H9 (cell line): ENCODE measurements around the gene S100A16. TPM values are rescaled to one million over a fixed set of nuclear protein-coding genes. Genes with fewer than 3 reads are reported as not detected.

ENCODE experiments used
- DNase-seq: peaks from one replicate; pipeline ENCODE4 v3.0.0-alpha.2; 2017
- H2AFZ ChIP-seq: one replicate; pipeline ENCODE4 v1.6.1; 2013; ENCODE audit warnings: mild to moderate bottlenecking, low read length, control low read depth, moderate library complexity
- H2AK5ac ChIP-seq: 2 replicates; pipeline ENCODE4 v1.6.1; 2013; ENCODE audit warnings: low read length, control low read depth, mixed read lengths; ENCODE audit not compliant: insufficient read length
- H2BK120ac ChIP-seq: one replicate; pipeline ENCODE4 v1.6.1; 2013; ENCODE audit warnings: low read depth, mild to moderate bottlenecking, low read length, control low read depth, inconsistent platforms; ENCODE audit not compliant: poor library complexity, severe bottlenecking
- H2BK12ac ChIP-seq: 2 replicates; pipeline ENCODE4 v1.6.1; 2013; ENCODE audit warnings: low read length, control low read depth, mixed read lengths, low read depth; ENCODE audit not compliant: insufficient read length
- H2BK15ac ChIP-seq: 2 replicates; pipeline ENCODE4 v1.6.1; 2013; ENCODE audit warnings: low read depth, low read length, control low read depth
- H2BK20ac ChIP-seq: one replicate; pipeline ENCODE4 v1.6.1; 2013; ENCODE audit warnings: low read depth, mild to moderate bottlenecking, low read length, control low read depth, inconsistent platforms; ENCODE audit not compliant: poor library complexity, severe bottlenecking
- H2BK5ac ChIP-seq: 2 replicates; pipeline ENCODE4 v1.6.1; 2013; ENCODE audit warnings: low read length, control low read depth, mixed read lengths; ENCODE audit not compliant: insufficient read length
- H3K14ac ChIP-seq: 2 replicates; pipeline ENCODE4 v1.6.1; 2013; ENCODE audit warnings: low read length, control low read depth; ENCODE audit not compliant: insufficient read depth
- H3K18ac ChIP-seq: 2 replicates; pipeline ENCODE4 v1.6.1; 2013; ENCODE audit warnings: low read depth, mild to moderate bottlenecking, mixed read lengths, low read length, control low read depth; ENCODE audit not compliant: insufficient read length
- H3K23ac ChIP-seq: 2 replicates; pipeline ENCODE4 v1.6.1; 2013; ENCODE audit warnings: low read length, control low read depth, mixed read lengths, low read depth; ENCODE audit not compliant: insufficient read length
- H3K23me2 ChIP-seq: 2 replicates; pipeline ENCODE4 v1.6.1; 2013; ENCODE audit warnings: low read depth, mild to moderate bottlenecking, mixed read lengths, low read length, control low read depth; ENCODE audit not compliant: insufficient read length, poor library complexity, severe bottlenecking
- H3K27ac ChIP-seq: 2 replicates; pipeline ENCODE4 v1.5.1; 2013; ENCODE audit warnings: low read length, control low read depth, mixed read lengths, low read depth; ENCODE audit not compliant: insufficient read length
- H3K27me3 ChIP-seq: 2 replicates; pipeline ENCODE4 v1.6.1; 2013; ENCODE audit warnings: low read length, control low read depth, inconsistent platforms; ENCODE audit not compliant: insufficient read depth
- H3K4ac ChIP-seq: 2 replicates; pipeline ENCODE4 v1.6.1; 2013; ENCODE audit warnings: low read depth, mild to moderate bottlenecking, control low read depth, inconsistent platforms, low read length, moderate library complexity
- H3K4me1 ChIP-seq: 2 replicates; pipeline ENCODE4 v1.6.1; 2013; ENCODE audit warnings: low read length, control low read depth, inconsistent platforms; ENCODE audit not compliant: insufficient read depth
- H3K4me2 ChIP-seq: 2 replicates; pipeline ENCODE4 v1.6.1; 2013; ENCODE audit warnings: low read length, control low read depth, mixed read lengths; ENCODE audit not compliant: insufficient read length, insufficient read depth
- H3K56ac ChIP-seq: 2 replicates; pipeline ENCODE4 v1.6.1; 2013; ENCODE audit warnings: low read depth, mild to moderate bottlenecking, mixed read lengths, low read length, control low read depth; ENCODE audit not compliant: insufficient read length
- H3K79me1 ChIP-seq: 2 replicates; pipeline ENCODE4 v1.6.1; 2013; ENCODE audit warnings: low read depth, mild to moderate bottlenecking, moderate library complexity, low read length, control low read depth, inconsistent platforms; ENCODE audit not compliant: insufficient read depth, poor library complexity, severe bottlenecking
- H3K79me2 ChIP-seq: 2 replicates; pipeline ENCODE4 v1.6.1; 2013; ENCODE audit warnings: low read length, control low read depth, inconsistent platforms; ENCODE audit not compliant: insufficient read depth
- H3K9ac ChIP-seq: 2 replicates; pipeline ENCODE4 v1.6.1; 2013; ENCODE audit warnings: low read length, control low read depth, mixed read lengths; ENCODE audit not compliant: insufficient read length; ENCODE audit errors: extremely low read depth
- H3K9me3 ChIP-seq: one replicate; pipeline ENCODE4 v1.6.1; 2013; ENCODE audit warnings: low read depth, low read length, inconsistent platforms; ENCODE audit not compliant: control insufficient read depth
- H3T11ph ChIP-seq: one replicate; pipeline ENCODE4 v1.6.1; 2013; ENCODE audit warnings: mild to moderate bottlenecking, low read length, control low read depth, inconsistent platforms
- H4K20me1 ChIP-seq: one replicate; pipeline ENCODE4 v1.6.1; 2013; ENCODE audit not compliant: control insufficient read depth, insufficient read length, insufficient read depth
- H4K5ac ChIP-seq: 2 replicates; pipeline ENCODE4 v1.6.1; 2013; ENCODE audit warnings: low read depth, mild to moderate bottlenecking, mixed read lengths, low read length, control low read depth; ENCODE audit not compliant: insufficient read length
- H4K8ac ChIP-seq: replicated peaks from 2 replicates; pipeline ENCODE4 v1.6.1; 2013; ENCODE audit warnings: low read length, control low read depth, mixed read lengths, low read depth; ENCODE audit not compliant: insufficient read length
- H4K91ac ChIP-seq: 2 replicates; pipeline ENCODE4 v1.6.1; 2013; ENCODE audit warnings: low read depth, mild to moderate bottlenecking, moderate library complexity, mixed read lengths, low read length, control low read depth; ENCODE audit not compliant: insufficient read length
- H3K27ac Mint-ChIP-seq, 3 experiments: 2 replicates in 2 of 3; 3 replicates in 1 of 3; pipeline ENCODE4 v1.8.0; 2020 to 2021; ENCODE audit warnings: mixed read lengths in 3 of 3, mild to moderate bottlenecking in 1 of 3, moderate library complexity in 1 of 3
- H3K27me3 Mint-ChIP-seq: 2 replicates; pipeline ENCODE4 v1.8.0; 2021; ENCODE audit warnings: low read depth, mild to moderate bottlenecking, moderate library complexity, mixed read lengths
- H3K36me3 Mint-ChIP-seq, 3 experiments: 2 replicates in 2 of 3; 3 replicates in 1 of 3; pipeline ENCODE4 v1.8.0; 2020 to 2021; ENCODE audit warnings: low read depth in 3 of 3, mixed read lengths in 3 of 3; ENCODE audit not compliant: insufficient read depth in 1 of 3
- H3K4me1 Mint-ChIP-seq, 2 experiments: 2 replicates each; pipeline ENCODE4 v1.8.0; 2020; ENCODE audit warnings: mixed read lengths in 2 of 2
- H3K4me3 Mint-ChIP-seq, 2 experiments: 2 replicates in 1 of 2; 3 replicates in 1 of 2; pipeline ENCODE4 v1.8.0; 2020 to 2021; ENCODE audit warnings: mild to moderate bottlenecking in 2 of 2, mixed read lengths in 2 of 2, moderate library complexity in 1 of 2
- H3K9me3 Mint-ChIP-seq, 2 experiments: 2 replicates in 1 of 2; 3 replicates in 1 of 2; pipeline ENCODE4 v1.8.0; 2020; ENCODE audit warnings: mild to moderate bottlenecking in 2 of 2, mixed read lengths in 2 of 2, moderate library complexity in 1 of 2
- CTCF ChIP-seq: fragments of 200-600 bp; sonication (generic); conservative IDR thresholded peaks from 3 replicates; pipeline ENCODE4 v1.8.0; 2021; ENCODE audit warnings: antibody characterized with exemption, mild to moderate bottlenecking
- WGBS: extraction: QIAGEN DNeasy Blood & Tissue Kit; methylation state at CpG from one replicate; pipeline ENCODE4 v1.1.7; 2013; ENCODE audit warnings: missing lambda C conversion rate, low lambda C conversion rate, mixed read lengths; ENCODE audit not compliant: insufficient read length; ENCODE audit errors: extremely low coverage; 5-methylcytosine and 5-hydroxymethylcytosine counted together
- total RNA-seq: library from RNA; stranded (reverse); gene quantifications from 2 replicates; pipeline ENCODE4 v1.2.1, GENCODE V29; 2021

The S100A16 gene
- total RNA-seq, 1 experiment from 2014 or later: 8.0 TPM

- Histone ChIP-seq H3K4me1 (no peaks in the 10 kb centered on the region), H4K20me1 (no peaks in the 10 kb centered on the region), H2AK5ac (no peak overlapping the region), H2BK20ac (no peak overlapping the region), H3K23me2 (peaks cover 19% of the 10 kb centered on the region), H2AFZ (no peak overlapping the region), H2BK120ac (no peak overlapping the region), H3K9me3 (no peaks in the 10 kb centered on the region), H3K4me2 (no peak overlapping the region), H3K27ac (no peak overlapping the region), H3K14ac (no peak overlapping the region; the same call in 1 of the 2 replicates), H2BK12ac (no peak overlapping the region), H3K4ac (no peak overlapping the region), H3K18ac (no peak overlapping the region), H3K56ac (no peak overlapping the region), H3K23ac (no peak overlapping the region), H4K91ac (no peak overlapping the region), H3K27me3 (no peaks in the 10 kb centered on the region), H3K9ac (no peak overlapping the region), H3K79me1 (no peaks in the 10 kb centered on the region), H2BK15ac (no peak overlapping the region), H3T11ph (no peak overlapping the region), H2BK5ac (no peak overlapping the region), H4K5ac (no peak overlapping the region), H3K79me2 (peaks cover 3% of the 10 kb centered on the region; the same call in 1 of the 2 replicates), H4K8ac (no peak overlapping the region)
- Mint-ChIP-seq H3K36me3 (peaks cover 8 to 21% (median 16%) of the 10 kb centered on the region in 3 experiments), H3K27ac (no peak overlapping the region), H3K4me1 (peaks cover 40 to 44% of the 10 kb centered on the region in 2 experiments), H3K27me3 (0 out of 2 replicates have a peak, but pooled peaks cover 2% of the 10 kb centered on the region), H3K4me3 (no peak overlapping the region), H3K9me3 (peaks cover 0 to 3% of the 10 kb centered on the region in 2 experiments; a peak in 2 of 5 replicates)
- DNase-seq: no peak
- TF ChIP-seq CTCF: no peak
- WGBS: no CpG with 5 or more reads among the region's 1 CpG
Observed at GRCh38 chr1:153629971-153630370, 17.0 kb upstream of the S100A16 start.
